ENCODE results near the gene PDLIM5. TPM values are rescaled to one million over a fixed set of nuclear protein-coding genes. Genes with fewer than 3 reads are reported as not detected.

PDLIM5 gene
- total RNA-seq, 1 donor from 2014 or later, result 137 TPM

- H3K36me3 ChIP-seq, result no peaks in the 10 kb centered on the region
- no peak for DNase-seq (ENCODE audit: extremely low spot score in 2 of 2)
- TF ChIP-seq POLR2A (IDR thresholded peaks at IDR 0.05), result no peak
- no peak for TF ChIP-seq CTCF (IDR thresholded peaks at IDR 0.05)
- TF ChIP-seq POLR2AphosphoS5 (IDR thresholded peaks at IDR 0.05; ENCODE audit: insufficient read depth in 1 of 2, low read depth in 1 of 2), result no peak
- H3K4me1 ChIP-seq, result peaks cover 5% of the 10 kb centered on the region
- H3K27me3 ChIP-seq, result no peaks in the 10 kb centered on the region
- no peaks in the 10 kb centered on the region for H3K9me3 ChIP-seq
- no peak overlapping the region for H3K27ac ChIP-seq
- no peak overlapping the region for H3K4me3 ChIP-seq
- intact Hi-C loops (cut with DNase I), result loop anchor here (5.0 to 10.0 kb wide), 2 partner anchors 107 to 189 kb away; no protein-coding TSS in a partner anchor
Measured at GRCh38 chr4:94407846-94408245, 43.9 kb upstream of the PDLIM5 start.

GRCh38 chr4:94408549-94409374 is 43.0 kb upstream of the PDLIM5 start:
- H3K4me3 ChIP-seq, result no peak overlapping the region
- H3K27me3 ChIP-seq, result no peaks in the 10 kb centered on the region
- H3K9me3 ChIP-seq, result no peaks in the 10 kb centered on the region
- intact Hi-C loops (cut with DNase I), result loop anchor here (5.0 to 10.0 kb wide), 2 partner anchors 106 to 189 kb away; no protein-coding TSS in a partner anchor
- DNase-seq (ENCODE audit: extremely low spot score in 2 of 2), result no peak
- no peak overlapping the region for H3K27ac ChIP-seq
- H3K36me3 ChIP-seq, result no peaks in the 10 kb centered on the region
- peaks cover 14% of the 10 kb centered on the region for H3K4me1 ChIP-seq
- TF ChIP-seq POLR2AphosphoS5 (IDR thresholded peaks at IDR 0.05; ENCODE audit: insufficient read depth in 1 of 2, low read depth in 1 of 2) (no peak), CTCF (IDR thresholded peaks at IDR 0.05) (no peak), POLR2A (IDR thresholded peaks at IDR 0.05) (no peak)

- no peak for TF ChIP-seq POLR2AphosphoS5 (IDR thresholded peaks at IDR 0.05; ENCODE audit: insufficient read depth in 1 of 2, low read depth in 1 of 2)
- no peak for TF ChIP-seq POLR2A (IDR thresholded peaks at IDR 0.05)
- TF ChIP-seq CTCF (IDR thresholded peaks at IDR 0.05), result no peak
- H3K27me3 ChIP-seq, result no peaks in the 10 kb centered on the region
- DNase-seq (ENCODE audit: extremely low spot score in 2 of 2), result no peak
- no peaks in the 10 kb centered on the region for H3K9me3 ChIP-seq
- no peak overlapping the region for H3K4me3 ChIP-seq
- peaks cover 14% of the 10 kb centered on the region for H3K4me1 ChIP-seq
- no peak overlapping the region for H3K27ac ChIP-seq
- intact Hi-C loops (cut with DNase I), result loop anchor here (5.0 to 10.0 kb wide), 2 partner anchors 105 to 188 kb away; no protein-coding TSS in a partner anchor
- H3K36me3 ChIP-seq, result no peaks in the 10 kb centered on the region
Measured at GRCh38 chr4:94409375-94409679, 42.4 kb upstream of the PDLIM5 start.

GRCh38 chr4:94409962-94410361 is 41.8 kb upstream of the PDLIM5 start:
- no peak overlapping the region for H3K27ac ChIP-seq

More at GRCh38 chr4:94409962-94410361, 41.8 kb upstream of the PDLIM5 start:
- H3K4me1 ChIP-seq, result peaks cover 14% of the 10 kb centered on the region
- no peak for DNase-seq (ENCODE audit: extremely low spot score in 2 of 2)
- no peaks in the 10 kb centered on the region for H3K27me3 ChIP-seq
- no peaks in the 10 kb centered on the region for H3K9me3 ChIP-seq
- TF ChIP-seq POLR2AphosphoS5 (IDR thresholded peaks at IDR 0.05; ENCODE audit: insufficient read depth in 1 of 2, low read depth in 1 of 2), result peak in 1 of 2 donors; percentile 50
- TF ChIP-seq CTCF (IDR thresholded peaks at IDR 0.05), result no peak
- no peak for TF ChIP-seq POLR2A (IDR thresholded peaks at IDR 0.05)
- no peak overlapping the region for H3K4me3 ChIP-seq
- intact Hi-C loops (cut with DNase I), result loop anchor here (5.0 to 10.0 kb wide), 2 partner anchors 105 to 187 kb away; no protein-coding TSS in a partner anchor
- no peaks in the 10 kb centered on the region for H3K36me3 ChIP-seq

Measured in vagina (tissue), 2 donors.